Body of pancreas (tissue), 4 donors: ENCODE data around the gene PTPRD. TPM values are rescaled to one million over a fixed set of nuclear protein-coding genes. Genes with fewer than 3 reads are reported as not detected.

ENCODE experiments used
- ATAC-seq: fragments of 150-250 bp; one replicate; pipeline ENCODE4 v1.9.1; 2016
- DNase-seq, 4 donors: peaks; one replicate each; pipeline ENCODE4 v3.0.0-alpha.2; 2019
- H3K27ac ChIP-seq, 4 donors: fragments of 200-600 bp; sonication (generic); 1 replicate in 3 of 4; 2 replicates in 1 of 4; pipeline versions ENCODE4 v1.5.1 to v1.6.1; 2016 to 2019; ENCODE audit warnings: mild to moderate bottlenecking in 1 of 4, mixed read lengths in 1 of 4, moderate library complexity in 1 of 4
- H3K27me3 ChIP-seq, 2 donors: fragments of 200-600 bp; sonication (generic); one replicate each; pipeline ENCODE4 v1.6.0; 2016; ENCODE audit warnings: mild to moderate bottlenecking in 1 of 2
- H3K36me3 ChIP-seq, 2 donors: fragments of 200-600 bp; sonication (generic); replicated peaks in 1 of 2; 2 replicates each; pipeline ENCODE4 v1.5.1; 2016; ENCODE audit warnings: low read depth in 2 of 2; ENCODE audit not compliant: insufficient read depth in 1 of 2
- H3K4me1 ChIP-seq: fragments of 200-600 bp; sonication (generic); one replicate; pipeline ENCODE4 v1.6.0; 2016
- H3K4me3 ChIP-seq, 2 donors: fragments of 200-600 bp; sonication (generic); 1 replicate in 1 of 2; 2 replicates in 1 of 2; pipeline ENCODE4 v1.5.1; 2016 to 2019
- H3K9me3 ChIP-seq, 3 donors: fragments of 200-600 bp; sonication (generic); 1 replicate in 2 of 3; 2 replicates in 1 of 3; pipeline ENCODE4 v1.5.1; 2016
- CTCF ChIP-seq, 7 experiments: fragments of 450-650 bp in 4 of 7; fragments of 200-600 bp in 3 of 7; sonication (generic) in 3 of 7; IDR thresholded peaks; one replicate each; pipeline ENCODE4 v1.5.1; 2016 to 2019; ENCODE audit warnings: antibody characterized with exemption in 7 of 7
- POLR2A ChIP-seq, 3 donors: fragments of 450-650 bp; IDR thresholded peaks; one replicate each; pipeline ENCODE4 v1.6.1; 2016; ENCODE audit warnings: antibody characterized with exemption in 3 of 3, mild to moderate bottlenecking in 2 of 3
- WGBS, 2 donors: methylation state at CpG; one replicate each; pipeline ENCODE4 v1.1.5; 2017; 5-methylcytosine and 5-hydroxymethylcytosine counted together
- intact Hi-C: fragments of 100-400 bp; cut with DNase I; formaldehyde crosslinking; loops from one replicate; pipeline ENCODE4 v1.15.1; 2023
- total RNA-seq, 2 donors: library from RNA; depleted of rRNA; stranded (reverse); fragments of >200 nt; gene quantifications; one replicate each; pipeline ENCODE4 v1.1.0, GENCODE V29; 2016

PTPRD gene
- total RNA-seq, 2 donors from 2014 or later: 4.3 to 4.9 TPM

DNA sequence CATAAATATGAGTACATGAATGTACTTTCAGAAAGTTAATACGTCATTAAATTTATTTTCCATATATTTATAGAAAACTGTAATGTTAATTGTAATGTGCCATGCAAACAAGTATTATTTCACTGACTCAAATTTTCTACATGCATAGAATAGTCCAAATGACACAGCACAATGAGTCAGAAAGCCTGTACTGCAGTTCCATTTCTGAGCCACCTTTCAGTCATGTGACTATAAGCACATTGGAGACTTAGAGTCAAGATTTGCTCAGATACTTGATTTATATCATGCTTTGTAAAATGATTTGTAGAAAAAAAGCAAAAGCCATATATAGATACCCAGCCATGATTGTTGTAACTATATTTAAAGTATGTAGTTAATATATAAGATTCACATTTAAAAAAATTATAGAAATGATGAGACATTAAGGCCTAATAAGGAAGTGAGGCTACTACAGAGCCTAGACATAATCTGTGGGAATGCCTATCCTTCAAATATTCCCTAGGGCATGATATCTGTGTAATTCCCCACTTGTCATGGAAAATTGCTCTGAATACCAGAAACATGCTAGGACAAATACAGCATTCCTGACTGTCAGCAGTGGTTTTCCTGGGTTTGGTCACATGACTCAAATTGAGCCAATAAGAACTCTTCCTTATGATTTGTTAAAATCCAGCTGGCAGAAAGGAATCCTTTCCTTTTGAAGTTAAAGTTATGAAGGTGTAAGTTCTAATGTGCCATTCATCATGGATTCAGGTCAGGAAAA is 50.0 kb downstream of the PTPRD start:
- Histone ChIP-seq H3K9me3 (peaks cover 0 to 2% (median 0%) of the 10 kb centered on the region in 3 donors), H3K4me1 (no peaks in the 10 kb centered on the region), H3K36me3 (no peaks in the 10 kb centered on the region), H3K27ac (no peak overlapping the region), H3K27me3 (no peaks in the 10 kb centered on the region), H3K4me3 (no peak overlapping the region)
- WGBS, 2 donors: 51 to 61% methylated on average over 1 of the region's 1 CpG
- intact Hi-C loops: no loop called here
- ATAC-seq (no peak), DNase-seq (no peak)
- TF ChIP-seq CTCF (IDR thresholded peaks at IDR 0.05) (no peak), POLR2A (IDR thresholded peaks at IDR 0.05) (no peak)

DNA sequence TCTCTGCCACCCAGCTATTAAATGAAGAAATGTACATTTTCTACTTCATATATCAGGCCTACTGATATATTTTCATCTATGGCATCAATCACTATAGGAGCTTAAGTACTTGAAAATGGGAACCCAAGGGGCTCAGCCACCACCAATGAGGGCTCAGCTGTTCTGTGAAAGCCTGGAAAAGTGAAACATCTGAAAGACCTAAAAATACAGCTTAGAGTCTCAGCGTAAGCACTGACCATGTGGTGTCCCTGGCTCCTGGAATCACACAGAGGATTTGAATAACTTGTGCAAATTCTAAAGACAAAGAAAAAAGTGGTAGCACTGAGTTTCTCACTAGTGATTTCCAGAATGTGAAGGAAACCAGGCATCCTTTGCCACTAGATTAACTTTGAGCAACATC is 64.5 kb downstream of the PTPRD start:
- H3K9me3 ChIP-seq: no peaks in the 10 kb centered on the region
- no peaks in the 10 kb centered on the region for H3K36me3 ChIP-seq
- no peaks in the 10 kb centered on the region for H3K27me3 ChIP-seq
- no peaks in the 10 kb centered on the region for H3K4me1 ChIP-seq
- TF ChIP-seq POLR2A (IDR thresholded peaks at IDR 0.05): no peak
- intact Hi-C loops: no loop called here
- no peak overlapping the region for H3K27ac ChIP-seq
- 60 to 73% methylated on average over 1 of the region's 1 CpG for WGBS, 2 donors
- H3K4me3 ChIP-seq: no peak overlapping the region
- no peak for ATAC-seq
- DNase-seq: no peak

GRCh38 chr9:10538073-10538472 is 74.7 kb downstream of the PTPRD start:
- no peak overlapping the region for H3K27ac ChIP-seq
- H3K36me3 ChIP-seq: no peaks in the 10 kb centered on the region
- DNase-seq: no peak
- H3K27me3 ChIP-seq: no peaks in the 10 kb centered on the region
- no peaks in the 10 kb centered on the region for H3K9me3 ChIP-seq
- WGBS, 2 donors: 59 to 66% methylated on average over 2 of the region's 2 CpGs
- no peaks in the 10 kb centered on the region for H3K4me1 ChIP-seq
- intact Hi-C loops: no loop called here
- TF ChIP-seq POLR2A (IDR thresholded peaks at IDR 0.05): no peak
- no peak for TF ChIP-seq CTCF (IDR thresholded peaks at IDR 0.05)
- no peak overlapping the region for H3K4me3 ChIP-seq
- ATAC-seq: no peak

DNA sequence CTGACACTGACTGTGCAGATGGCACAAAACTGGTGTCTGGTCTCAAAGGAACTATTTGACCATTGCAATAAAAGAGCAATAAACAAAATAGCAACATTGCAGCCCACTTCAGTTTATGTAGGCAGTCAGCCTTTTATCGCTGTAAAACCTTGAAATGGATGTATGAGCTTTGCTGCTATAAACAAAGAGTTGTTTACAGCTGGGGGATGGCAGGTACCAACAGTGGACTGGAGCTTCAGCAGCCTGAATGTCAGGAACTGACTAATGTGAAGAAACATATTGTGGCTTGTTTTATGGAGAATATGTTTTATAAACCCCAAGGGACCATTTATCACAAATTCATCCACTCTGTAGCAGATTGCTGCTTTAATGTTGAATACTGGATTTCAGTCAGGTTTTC is 78.0 kb downstream of the PTPRD start:
- ATAC-seq (no peak), DNase-seq (no peak)
- 47 to 55% methylated on average over 1 of the region's 1 CpG for WGBS, 2 donors
- Histone ChIP-seq H3K27ac (no peak overlapping the region), H3K27me3 (no peaks in the 10 kb centered on the region), H3K36me3 (no peaks in the 10 kb centered on the region), H3K4me1 (no peaks in the 10 kb centered on the region), H3K9me3 (no peaks in the 10 kb centered on the region), H3K4me3 (no peak overlapping the region)
- no peak for TF ChIP-seq POLR2A (IDR thresholded peaks at IDR 0.05)
- no peak for TF ChIP-seq CTCF (IDR thresholded peaks at IDR 0.05)
- intact Hi-C loops: no loop called here

- 23 to 41% methylated on average over 1 of the region's 1 CpG for WGBS, 2 donors
- Histone ChIP-seq H3K9me3 (no peaks in the 10 kb centered on the region), H3K27ac (no peak overlapping the region), H3K4me1 (no peaks in the 10 kb centered on the region), H3K36me3 (no peaks in the 10 kb centered on the region), H3K4me3 (no peak overlapping the region), H3K27me3 (no peaks in the 10 kb centered on the region)
- no peak for ATAC-seq
- DNase-seq: no peak
- intact Hi-C loops: no loop called here
- TF ChIP-seq POLR2A (IDR thresholded peaks at IDR 0.05) (no peak), CTCF (IDR thresholded peaks at IDR 0.05) (no peak)
These were observed 86.8 kb downstream of the PTPRD start for GRCh38 chr9:10525972-10526371.
